ENCODE data around the gene ITGB1. TPM values are rescaled to one million over a fixed set of nuclear protein-coding genes. Genes with fewer than 3 reads are reported as not detected.

Gene ITGB1
- total and polyA plus RNA-seq, 2 donors: 102 to 157 TPM

DNA sequence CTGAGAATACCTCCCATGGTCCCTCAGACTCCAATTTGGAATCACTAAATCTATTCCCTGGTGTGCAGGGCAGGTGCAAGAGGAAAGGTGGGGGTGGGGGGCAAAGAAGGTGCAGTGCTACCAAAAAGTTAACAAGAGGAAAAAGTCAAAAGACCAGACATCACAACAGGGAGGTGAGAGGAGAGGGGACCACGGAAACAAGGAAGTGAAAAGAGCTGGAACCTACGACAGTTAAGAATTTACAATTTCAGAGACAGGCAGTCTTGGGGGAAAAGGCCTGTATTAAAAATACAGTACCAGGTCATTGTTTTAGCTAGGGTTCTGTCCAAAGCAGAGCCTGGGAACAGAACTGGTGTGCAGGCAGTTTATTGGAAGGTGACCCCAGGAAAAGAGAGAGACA is 14.6 kb downstream of the ITGB1 start:
- Histone ChIP-seq H3K4me1 (ENCODE audit: control insufficient read depth in 2 of 2, insufficient read depth in 2 of 2, low read length in 2 of 2) (peaks cover 5 to 19% of the 10 kb centered on the region in 2 donors), H3K36me3 (ENCODE audit: control insufficient read depth in 2 of 2, insufficient read depth in 2 of 2, low read length in 1 of 2) (peaks cover 0 to 3% of the 10 kb centered on the region in 2 donors), H3K4me3 (ENCODE audit: low read length in 2 of 2) (no peak overlapping the region), H3K9me3 (ENCODE audit: control insufficient read depth in 2 of 2, insufficient read depth in 1 of 2, low read length in 1 of 2) (no peaks in the 10 kb centered on the region), H3K27me3 (ENCODE audit: control insufficient read depth in 2 of 2, insufficient read depth in 1 of 2, low read length in 1 of 2) (no peaks in the 10 kb centered on the region), H3K27ac (ENCODE audit: low read depth in 1 of 2, low read length in 1 of 2) (no peak overlapping the region)
- WGBS: 72% methylated on average over 2 of the region's 2 CpGs
- no peak for DNase-seq (ENCODE audit: low read depth in 6 of 9, low spot score in 9 of 9)

DNA sequence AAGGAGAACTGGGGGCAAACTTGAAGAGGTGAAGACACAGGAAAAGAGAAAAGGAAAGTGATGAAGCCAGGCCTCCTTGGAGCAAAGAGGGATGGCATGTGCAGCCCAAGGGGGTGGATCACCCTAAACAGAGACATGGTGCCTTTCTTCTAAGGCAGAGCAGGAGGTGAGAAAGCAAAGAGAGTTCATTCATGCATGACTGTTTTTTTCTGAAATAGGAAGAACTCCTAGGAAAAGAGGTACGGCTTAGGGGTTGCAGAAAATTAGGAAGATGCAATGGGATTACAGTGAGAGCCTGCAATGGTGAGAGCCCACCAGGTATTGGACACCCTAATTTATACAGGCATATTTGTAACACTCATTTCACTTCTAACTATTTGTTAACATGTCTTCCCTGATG is 15.9 kb downstream of the ITGB1 start:
- no peak for DNase-seq (ENCODE audit: low read depth in 6 of 9, low spot score in 9 of 9)
- H3K4me3 ChIP-seq (ENCODE audit: low read length in 2 of 2): no peak overlapping the region
- no peaks in the 10 kb centered on the region for H3K27me3 ChIP-seq (ENCODE audit: control insufficient read depth in 2 of 2, insufficient read depth in 1 of 2, low read length in 1 of 2)
- no peaks in the 10 kb centered on the region for H3K9me3 ChIP-seq (ENCODE audit: control insufficient read depth in 2 of 2, insufficient read depth in 1 of 2, low read length in 1 of 2)
- WGBS: 100% methylated on average over 1 of the region's 1 CpG
- peaks cover 0 to 3% of the 10 kb centered on the region in 2 donors for H3K36me3 ChIP-seq (ENCODE audit: control insufficient read depth in 2 of 2, insufficient read depth in 2 of 2, low read length in 1 of 2)
- no peak overlapping the region for H3K27ac ChIP-seq (ENCODE audit: low read depth in 1 of 2, low read length in 1 of 2)
- H3K4me1 ChIP-seq (ENCODE audit: control insufficient read depth in 2 of 2, insufficient read depth in 2 of 2, low read length in 2 of 2): peaks cover 5 to 22% of the 10 kb centered on the region in 2 donors

GRCh38 chr10:32941357-32941756 is 16.7 kb downstream of the ITGB1 start:
- Histone ChIP-seq H3K4me3 (ENCODE audit: low read length in 2 of 2) (no peak overlapping the region), H3K4me1 (ENCODE audit: control insufficient read depth in 2 of 2, insufficient read depth in 2 of 2, low read length in 2 of 2) (peaks cover 5 to 22% of the 10 kb centered on the region in 2 donors), H3K9me3 (ENCODE audit: control insufficient read depth in 2 of 2, insufficient read depth in 1 of 2, low read length in 1 of 2) (no peaks in the 10 kb centered on the region), H3K36me3 (ENCODE audit: control insufficient read depth in 2 of 2, insufficient read depth in 2 of 2, low read length in 1 of 2) (peaks cover 0 to 3% of the 10 kb centered on the region in 2 donors), H3K27ac (ENCODE audit: low read depth in 1 of 2, low read length in 1 of 2) (no peak overlapping the region), H3K27me3 (ENCODE audit: control insufficient read depth in 2 of 2, insufficient read depth in 1 of 2, low read length in 1 of 2) (no peaks in the 10 kb centered on the region)
- no peak for DNase-seq (ENCODE audit: low read depth in 6 of 9, low spot score in 9 of 9)
- WGBS: 90% methylated on average over 2 of the region's 2 CpGs

DNA sequence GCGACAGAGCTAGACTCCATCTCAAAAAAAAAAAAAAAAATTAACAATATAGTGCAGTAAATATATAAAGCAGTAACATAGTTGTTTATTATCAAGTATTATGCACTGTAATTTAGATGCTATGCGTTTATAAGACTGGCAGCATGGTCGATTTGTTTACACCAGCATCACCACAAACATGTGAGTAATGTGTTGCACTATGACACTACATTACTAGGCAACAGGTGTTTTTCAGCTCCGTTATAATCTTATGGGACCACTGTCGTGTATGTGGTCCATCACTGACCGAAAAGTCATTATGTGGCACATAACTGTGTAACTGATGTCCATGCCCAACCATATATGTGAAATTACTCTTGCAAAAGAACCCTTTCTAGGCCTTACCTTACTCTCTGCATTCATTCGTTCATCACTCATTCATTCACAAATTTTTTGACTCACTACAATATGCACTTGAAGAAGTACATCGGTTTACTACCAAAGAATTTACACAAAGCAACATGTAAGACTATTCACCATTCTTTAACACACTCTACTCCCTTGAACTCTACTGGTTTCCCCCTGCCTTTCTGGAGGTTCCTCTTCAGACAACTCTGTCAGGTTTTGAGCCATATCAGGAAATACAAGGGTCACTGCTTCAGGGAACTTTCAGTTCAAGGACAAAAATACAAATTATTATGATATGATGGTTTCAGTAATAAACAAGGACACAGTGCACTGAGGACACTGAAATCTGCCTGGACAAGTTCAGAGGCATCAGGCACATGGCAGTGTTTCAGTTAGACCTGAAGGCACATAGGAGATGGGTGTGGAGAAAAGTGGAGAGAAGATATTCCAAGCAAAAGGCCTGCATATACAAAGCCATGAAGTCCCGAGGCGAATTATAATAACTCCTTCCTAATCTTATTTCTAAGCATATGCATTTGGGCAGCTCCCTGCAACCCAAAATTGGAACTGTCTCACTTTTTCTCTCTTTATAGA is 17.4 kb downstream of the ITGB1 start:
- DNase-seq (ENCODE audit: low read depth in 6 of 9, low spot score in 9 of 9): no peak
- Histone ChIP-seq H3K4me1 (ENCODE audit: control insufficient read depth in 2 of 2, insufficient read depth in 2 of 2, low read length in 2 of 2) (peaks cover 5 to 22% of the 10 kb centered on the region in 2 donors), H3K36me3 (ENCODE audit: control insufficient read depth in 2 of 2, insufficient read depth in 2 of 2, low read length in 1 of 2) (peaks cover 0 to 3% of the 10 kb centered on the region in 2 donors), H3K9me3 (ENCODE audit: control insufficient read depth in 2 of 2, insufficient read depth in 1 of 2, low read length in 1 of 2) (no peaks in the 10 kb centered on the region), H3K4me3 (ENCODE audit: low read length in 2 of 2) (no peak overlapping the region), H3K27me3 (ENCODE audit: control insufficient read depth in 2 of 2, insufficient read depth in 1 of 2, low read length in 1 of 2) (no peaks in the 10 kb centered on the region), H3K27ac (ENCODE audit: low read depth in 1 of 2, low read length in 1 of 2) (no peak overlapping the region)
- WGBS: 91% methylated on average over 10 of the region's 10 CpGs

DNA sequence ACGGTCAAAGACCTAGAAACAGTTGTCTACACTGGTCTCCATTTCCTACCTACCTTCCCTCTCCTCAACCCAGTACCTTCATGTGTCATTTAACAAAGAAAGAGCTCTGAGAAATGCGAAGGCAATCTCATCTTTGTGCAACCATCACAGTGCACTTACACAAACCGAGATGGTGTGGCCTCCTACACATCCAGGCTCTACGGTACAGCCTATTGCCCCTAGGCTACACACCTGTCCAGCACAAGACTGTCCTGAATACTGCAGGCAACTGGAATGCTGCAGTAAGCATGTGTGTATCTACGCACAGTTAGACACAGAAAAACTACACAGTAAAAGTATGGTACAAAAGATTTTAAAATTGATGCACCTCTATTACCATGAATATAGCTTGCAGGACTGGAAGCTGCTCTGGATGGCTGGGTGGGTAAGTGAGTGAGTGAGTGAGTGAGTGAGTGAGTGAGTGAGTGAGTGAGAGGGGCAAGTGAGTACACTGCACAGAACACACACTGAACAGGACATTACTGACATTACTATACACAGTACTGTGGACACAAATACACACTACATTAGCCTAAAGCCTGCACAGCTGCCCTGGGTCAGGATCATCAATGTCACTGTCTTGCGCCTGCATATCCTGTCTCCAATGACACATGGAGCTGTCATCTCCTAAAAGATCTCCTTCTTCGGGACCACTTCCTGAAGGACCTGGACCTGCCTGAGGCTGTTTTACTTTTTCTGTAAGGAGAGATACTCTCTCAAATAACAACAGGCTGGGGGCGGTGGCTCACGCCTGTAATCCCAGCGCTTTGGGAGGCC is 18.5 kb downstream of the ITGB1 start:
- Histone ChIP-seq H3K36me3 (ENCODE audit: control insufficient read depth in 2 of 2, insufficient read depth in 2 of 2, low read length in 1 of 2) (peaks cover 3 to 5% of the 10 kb centered on the region in 2 donors), H3K27me3 (ENCODE audit: control insufficient read depth in 2 of 2, insufficient read depth in 1 of 2, low read length in 1 of 2) (no peaks in the 10 kb centered on the region), H3K4me1 (ENCODE audit: control insufficient read depth in 2 of 2, insufficient read depth in 2 of 2, low read length in 2 of 2) (peaks cover 5 to 22% of the 10 kb centered on the region in 2 donors), H3K4me3 (ENCODE audit: low read length in 2 of 2) (no peak overlapping the region), H3K9me3 (ENCODE audit: control insufficient read depth in 2 of 2, insufficient read depth in 1 of 2, low read length in 1 of 2) (no peaks in the 10 kb centered on the region), H3K27ac (ENCODE audit: low read depth in 1 of 2, low read length in 1 of 2) (peak overlapping the region; percentile 5 to 80)
- no peak for DNase-seq (ENCODE audit: low read depth in 6 of 9, low spot score in 9 of 9)
- WGBS: 97% methylated on average over 10 of the region's 10 CpGs

DNA sequence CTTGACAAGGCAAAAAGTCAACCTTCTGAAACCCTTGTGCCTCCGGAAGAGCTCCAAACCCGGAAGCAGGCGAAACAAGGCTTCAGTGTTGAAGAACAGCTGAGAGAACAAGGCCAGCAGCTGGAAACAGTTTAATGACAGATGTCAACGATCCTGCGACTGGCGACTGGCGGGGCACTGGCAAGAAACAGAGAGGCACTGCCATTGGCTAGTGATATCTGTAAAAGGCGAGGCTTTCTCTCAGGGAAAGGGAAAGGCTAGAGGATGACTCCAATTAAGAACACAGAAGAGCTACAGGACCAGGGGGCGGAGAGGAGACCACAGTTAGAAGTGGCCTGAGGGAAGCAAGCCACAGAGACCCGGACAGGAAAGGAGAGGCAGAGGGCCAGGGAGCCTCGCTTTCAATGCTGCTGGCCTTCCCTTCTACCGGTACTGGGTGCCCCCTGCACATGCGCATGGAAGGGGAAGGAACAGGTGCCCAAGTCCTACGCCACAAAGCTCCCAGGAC is 19.4 kb downstream of the ITGB1 start:
- no peaks in the 10 kb centered on the region for H3K27me3 ChIP-seq (ENCODE audit: control insufficient read depth in 2 of 2, insufficient read depth in 1 of 2, low read length in 1 of 2)
- H3K36me3 ChIP-seq (ENCODE audit: control insufficient read depth in 2 of 2, insufficient read depth in 2 of 2, low read length in 1 of 2): peaks cover 3 to 5% of the 10 kb centered on the region in 2 donors
- H3K4me1 ChIP-seq (ENCODE audit: control insufficient read depth in 2 of 2, insufficient read depth in 2 of 2, low read length in 2 of 2): peaks cover 5 to 15% of the 10 kb centered on the region in 2 donors
- H3K9me3 ChIP-seq (ENCODE audit: control insufficient read depth in 2 of 2, insufficient read depth in 1 of 2, low read length in 1 of 2): no peaks in the 10 kb centered on the region
- DNase-seq (ENCODE audit: low read depth in 6 of 9, low spot score in 9 of 9): peak in 5 of 9 donors; percentile 36 to 76 (median 48)
- peak overlapping the region; percentile 61 to 80 for H3K27ac ChIP-seq (ENCODE audit: low read depth in 1 of 2, low read length in 1 of 2)
- peak overlapping the region in 1 of 2 donors; percentile 12 for H3K4me3 ChIP-seq (ENCODE audit: low read length in 2 of 2)
- WGBS: 68% methylated on average over 14 of the region's 14 CpGs

GRCh38 chr10:32937911-32938424 is 20.1 kb downstream of the ITGB1 start:
- Histone ChIP-seq H3K36me3 (ENCODE audit: control insufficient read depth in 2 of 2, insufficient read depth in 2 of 2, low read length in 1 of 2) (peaks cover 3 to 10% of the 10 kb centered on the region in 2 donors), H3K9me3 (ENCODE audit: control insufficient read depth in 2 of 2, insufficient read depth in 1 of 2, low read length in 1 of 2) (no peaks in the 10 kb centered on the region), H3K27ac (ENCODE audit: low read depth in 1 of 2, low read length in 1 of 2) (peak overlapping the region; percentile 36 to 80), H3K4me3 (ENCODE audit: low read length in 2 of 2) (no peak overlapping the region), H3K4me1 (ENCODE audit: control insufficient read depth in 2 of 2, insufficient read depth in 2 of 2, low read length in 2 of 2) (peaks cover 5 to 15% of the 10 kb centered on the region in 2 donors), H3K27me3 (ENCODE audit: control insufficient read depth in 2 of 2, insufficient read depth in 1 of 2, low read length in 1 of 2) (no peaks in the 10 kb centered on the region)
- DNase-seq (ENCODE audit: low read depth in 6 of 9, low spot score in 9 of 9): no peak
- 78% methylated on average over 5 of the region's 5 CpGs for WGBS

- Histone ChIP-seq H3K4me1 (ENCODE audit: control insufficient read depth in 2 of 2, insufficient read depth in 2 of 2, low read length in 2 of 2) (no peaks in the 10 kb centered on the region), H3K27me3 (ENCODE audit: control insufficient read depth in 2 of 2, insufficient read depth in 1 of 2, low read length in 1 of 2) (no peaks in the 10 kb centered on the region), H3K36me3 (ENCODE audit: control insufficient read depth in 2 of 2, insufficient read depth in 2 of 2, low read length in 1 of 2) (peaks cover 0 to 26% of the 10 kb centered on the region in 2 donors), H3K4me3 (ENCODE audit: low read length in 2 of 2) (no peak overlapping the region), H3K9me3 (ENCODE audit: control insufficient read depth in 2 of 2, insufficient read depth in 1 of 2, low read length in 1 of 2) (no peaks in the 10 kb centered on the region), H3K27ac (ENCODE audit: low read depth in 1 of 2, low read length in 1 of 2) (no peak overlapping the region)
- no peak for DNase-seq (ENCODE audit: low read depth in 6 of 9, low spot score in 9 of 9)
These were observed 25.8 kb downstream of the ITGB1 start for GRCh38 chr10:32932225-32932729.
